OCI-LY1 (cell line): ENCODE data around the gene AIFM2.

Experiments used
- H2AFZ ChIP-seq: fragments of 200-600 bp; sonication (generic), shearing (Covaris generic); 2 replicates; pipeline ENCODE4 v1.6.0; 2014; ENCODE audit warnings: antibody characterized with exemption, mild to moderate bottlenecking, low read length
- H3F3A ChIP-seq: fragments of 200-600 bp; sonication (generic), shearing (Covaris generic); 2 replicates; pipeline ENCODE4 v1.6.0; 2014; ENCODE audit warnings: mild to moderate bottlenecking, antibody characterized with exemption, low read length, moderate library complexity; ENCODE audit not compliant: insufficient read depth
- H3K27ac ChIP-seq: fragments of 200-600 bp; sonication (generic); 2 replicates; pipeline ENCODE4 v1.5.1; 2014; ENCODE audit warnings: low read length, mixed run types, mild to moderate bottlenecking, low read depth; ENCODE audit not compliant: poor library complexity, severe bottlenecking
- H3K27me3 ChIP-seq: fragments of 200-600 bp; sonication (generic); 2 replicates; pipeline ENCODE4 v1.6.0; 2014; ENCODE audit warnings: antibody characterized with exemption, mild to moderate bottlenecking, low read length, moderate library complexity; ENCODE audit not compliant: insufficient read depth
- H3K36me3 ChIP-seq: fragments of 200-600 bp; sonication (generic); 2 replicates; pipeline ENCODE4 v1.6.1; 2014; ENCODE audit warnings: mild to moderate bottlenecking, antibody characterized with exemption, low read length, moderate library complexity, mixed read lengths; ENCODE audit not compliant: insufficient read depth
- H3K4me1 ChIP-seq: fragments of 200-600 bp; sonication (generic); 2 replicates; pipeline ENCODE4 v1.5.1; 2014; ENCODE audit warnings: mild to moderate bottlenecking, low read length, moderate library complexity; ENCODE audit not compliant: insufficient read depth, severe bottlenecking
- H3K4me2 ChIP-seq: fragments of 200-600 bp; sonication (generic), shearing (Covaris generic); 2 replicates; pipeline ENCODE4 v1.6.1; 2014; ENCODE audit warnings: low read length
- H3K4me3 ChIP-seq: fragments of 200-600 bp; sonication (generic); 2 replicates; pipeline ENCODE4 v1.5.1; 2014; ENCODE audit warnings: low read length, low read depth, mild to moderate bottlenecking, mixed read lengths; ENCODE audit not compliant: poor library complexity, severe bottlenecking
- H3K79me2 ChIP-seq: fragments of 200-600 bp; shearing (Covaris generic); 2 replicates; pipeline ENCODE4 v1.6.1; 2016; ENCODE audit warnings: mixed run types, low read length, mixed read lengths; ENCODE audit not compliant: insufficient read depth
- H3K9ac ChIP-seq: fragments of 200-600 bp; sonication (generic), shearing (Covaris generic); 2 replicates; pipeline ENCODE4 v1.6.1; 2014; ENCODE audit warnings: mild to moderate bottlenecking, low read length, mixed read lengths
- H3K9me2 ChIP-seq: fragments of 200-600 bp; sonication (generic), shearing (Covaris generic); 2 replicates; pipeline ENCODE4 v1.6.1; 2014; ENCODE audit warnings: low read depth, mild to moderate bottlenecking, low read length, mixed read lengths
- H3K9me3 ChIP-seq: fragments of 200-600 bp; shearing (Covaris generic); 2 replicates; pipeline ENCODE4 v1.6.1; 2014; ENCODE audit warnings: low read length, mixed read lengths
- H4K20me1 ChIP-seq: fragments of 200-600 bp; sonication (generic), shearing (Covaris generic); 2 replicates; pipeline ENCODE4 v1.6.0; 2016; ENCODE audit warnings: mild to moderate bottlenecking, low read length; ENCODE audit not compliant: insufficient read depth
- CTCF ChIP-seq: fragments of 200-600 bp; sonication (generic), shearing (Covaris generic); IDR thresholded peaks from 2 replicates; pipeline ENCODE4 v1.5.1; 2017; ENCODE audit warnings: mild to moderate bottlenecking, antibody characterized with exemption, low read length, moderate library complexity, mixed read lengths
- EZH2 ChIP-seq: fragments of 200-600 bp; sonication (generic), shearing (Covaris generic); IDR thresholded peaks from 2 replicates; pipeline ENCODE4 v1.8.0; 2017; ENCODE audit warnings: borderline replicate concordance, mixed run types, mild to moderate bottlenecking, antibody characterized with exemption, low read length, moderate library complexity, mixed read lengths

Gene AIFM2

DNA sequence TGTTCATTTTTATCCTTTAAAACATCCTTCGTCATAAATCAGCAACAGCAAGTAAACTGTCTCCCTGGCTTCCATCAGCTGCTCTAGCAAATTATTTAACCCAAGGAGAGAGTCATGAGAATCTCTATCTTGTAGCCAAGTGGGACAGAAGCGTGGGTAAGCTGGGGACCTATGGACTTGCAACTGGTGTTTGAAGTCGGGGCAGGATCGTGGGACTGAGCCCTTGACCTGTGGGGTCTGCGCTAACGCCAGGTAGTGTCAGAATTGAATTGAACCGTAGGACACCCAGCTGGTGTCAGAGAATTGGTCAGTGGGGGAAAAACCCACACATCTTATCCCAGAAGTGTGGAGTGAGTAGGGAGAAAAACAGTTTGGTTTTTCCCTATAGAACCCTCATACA, 13.4 kb downstream of the AIFM2 start:
- Histone ChIP-seq H3K4me2 (no peak overlapping the region), H3K27me3 (no peaks in the 10 kb centered on the region), H3F3A (no peaks in the 10 kb centered on the region), H3K79me2 (no peaks in the 10 kb centered on the region), H3K36me3 (peaks cover 63% of the 10 kb centered on the region), H3K4me1 (peaks cover 2% of the 10 kb centered on the region), H3K4me3 (no peak overlapping the region), H4K20me1 (no peaks in the 10 kb centered on the region), H3K9me3 (no peaks in the 10 kb centered on the region), H2AFZ (no peak overlapping the region), H3K9ac (no peak overlapping the region), H3K27ac (no peak overlapping the region), H3K9me2 (no peaks in the 10 kb centered on the region)
- TF ChIP-seq EZH2 = no peak
- TF ChIP-seq CTCF = no peak

- Histone ChIP-seq H3F3A (no peaks in the 10 kb centered on the region), H3K4me3 (no peak overlapping the region), H3K27ac (no peak overlapping the region), H3K36me3 (peaks cover 66% of the 10 kb centered on the region), H4K20me1 (no peaks in the 10 kb centered on the region), H2AFZ (no peak overlapping the region), H3K4me2 (no peak overlapping the region), H3K4me1 (no peaks in the 10 kb centered on the region), H3K27me3 (no peaks in the 10 kb centered on the region), H3K9ac (no peak overlapping the region), H3K9me3 (no peaks in the 10 kb centered on the region), H3K79me2 (no peaks in the 10 kb centered on the region), H3K9me2 (no peaks in the 10 kb centered on the region)
- no peak for TF ChIP-seq EZH2
- TF ChIP-seq CTCF = no peak
Observed at GRCh38 chr10:70118196-70118595, 14.4 kb downstream of the AIFM2 start.

- TF ChIP-seq EZH2 (no peak), CTCF (no peak)
- H3K36me3 ChIP-seq = peaks cover 67% of the 10 kb centered on the region
- no peaks in the 10 kb centered on the region for H3K27me3 ChIP-seq
- H3F3A ChIP-seq = no peaks in the 10 kb centered on the region
- H3K79me2 ChIP-seq = no peaks in the 10 kb centered on the region
- H4K20me1 ChIP-seq = no peaks in the 10 kb centered on the region
- H3K4me2 ChIP-seq = no peak overlapping the region
- no peak overlapping the region for H3K9ac ChIP-seq
- no peak overlapping the region for H3K4me3 ChIP-seq
- H3K9me3 ChIP-seq = no peaks in the 10 kb centered on the region
- no peaks in the 10 kb centered on the region for H3K9me2 ChIP-seq
- no peak overlapping the region for H3K27ac ChIP-seq
- no peak overlapping the region for H2AFZ ChIP-seq
- no peaks in the 10 kb centered on the region for H3K4me1 ChIP-seq
Observed at GRCh38 chr10:70117646-70118045, 15.0 kb downstream of the AIFM2 start.
